ENCODE measurements around the gene CCDC57. TPM values are rescaled to one million over a fixed set of nuclear protein-coding genes. Genes with fewer than 3 reads are reported as not detected.
A peak's percentile ranks its signal among the peaks of the same experiment; 100 is the strongest.

The CCDC57 gene
- total and polyA plus RNA-seq, 9 of the 15 experiments (the other 6 are each of a cell fraction or from before 2014, with no cell fraction given) = 0.83 to 36.2 (median 13.6) TPM

DNA sequence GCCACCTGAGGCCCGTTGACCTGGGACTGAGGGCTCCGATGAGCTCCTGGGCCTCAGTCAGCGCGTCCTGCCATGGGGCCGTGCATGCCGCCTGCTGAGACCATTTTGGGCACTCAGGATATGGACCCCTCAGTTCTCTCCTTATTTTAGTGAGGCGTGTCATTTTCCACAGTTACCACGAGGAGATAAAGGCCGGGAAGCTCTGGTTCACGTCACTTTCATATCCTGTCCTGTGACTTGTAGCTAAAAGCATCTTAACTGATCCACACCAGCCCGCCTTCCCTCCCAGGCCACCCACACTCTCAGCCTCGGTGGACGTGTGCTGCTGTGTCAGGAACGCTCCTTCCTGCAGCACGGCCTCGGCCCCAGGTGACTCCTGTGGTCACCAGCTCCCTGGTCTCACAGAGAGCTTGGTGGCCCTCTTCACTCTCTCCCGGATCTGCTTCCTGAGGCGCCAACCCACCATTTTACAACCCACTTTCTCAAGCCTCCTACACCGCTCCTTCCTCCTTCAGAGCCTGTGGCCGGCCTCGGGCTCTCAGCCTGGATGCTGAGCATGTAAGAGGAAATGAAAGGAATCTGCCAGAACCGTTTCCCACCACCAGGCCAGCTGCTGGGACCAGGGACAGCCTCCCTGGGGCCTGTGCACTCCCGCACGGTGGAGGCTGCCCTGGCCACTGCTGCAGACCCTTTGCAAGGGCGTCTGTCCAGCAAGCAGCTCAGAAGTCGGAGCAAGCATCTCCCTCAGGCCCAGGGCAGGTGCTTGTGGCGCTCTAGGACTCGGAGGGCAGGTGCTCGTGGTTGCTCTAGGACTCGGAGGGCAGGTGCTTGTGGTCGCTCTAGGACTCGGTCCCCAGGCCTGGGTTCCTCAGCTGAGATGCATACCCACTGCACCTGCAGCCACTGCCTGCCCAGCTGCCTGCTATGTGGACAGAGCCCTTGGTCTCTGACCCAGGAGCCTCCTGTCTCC is 90.7 kb downstream of the CCDC57 start (continued):
- TF ChIP-seq RBM22 (IDR thresholded peaks at IDR 0.05; ENCODE audit: low read depth, low read length, poor library complexity, severe bottlenecking) = no peak
- TF ChIP-seq, protein P1, sequence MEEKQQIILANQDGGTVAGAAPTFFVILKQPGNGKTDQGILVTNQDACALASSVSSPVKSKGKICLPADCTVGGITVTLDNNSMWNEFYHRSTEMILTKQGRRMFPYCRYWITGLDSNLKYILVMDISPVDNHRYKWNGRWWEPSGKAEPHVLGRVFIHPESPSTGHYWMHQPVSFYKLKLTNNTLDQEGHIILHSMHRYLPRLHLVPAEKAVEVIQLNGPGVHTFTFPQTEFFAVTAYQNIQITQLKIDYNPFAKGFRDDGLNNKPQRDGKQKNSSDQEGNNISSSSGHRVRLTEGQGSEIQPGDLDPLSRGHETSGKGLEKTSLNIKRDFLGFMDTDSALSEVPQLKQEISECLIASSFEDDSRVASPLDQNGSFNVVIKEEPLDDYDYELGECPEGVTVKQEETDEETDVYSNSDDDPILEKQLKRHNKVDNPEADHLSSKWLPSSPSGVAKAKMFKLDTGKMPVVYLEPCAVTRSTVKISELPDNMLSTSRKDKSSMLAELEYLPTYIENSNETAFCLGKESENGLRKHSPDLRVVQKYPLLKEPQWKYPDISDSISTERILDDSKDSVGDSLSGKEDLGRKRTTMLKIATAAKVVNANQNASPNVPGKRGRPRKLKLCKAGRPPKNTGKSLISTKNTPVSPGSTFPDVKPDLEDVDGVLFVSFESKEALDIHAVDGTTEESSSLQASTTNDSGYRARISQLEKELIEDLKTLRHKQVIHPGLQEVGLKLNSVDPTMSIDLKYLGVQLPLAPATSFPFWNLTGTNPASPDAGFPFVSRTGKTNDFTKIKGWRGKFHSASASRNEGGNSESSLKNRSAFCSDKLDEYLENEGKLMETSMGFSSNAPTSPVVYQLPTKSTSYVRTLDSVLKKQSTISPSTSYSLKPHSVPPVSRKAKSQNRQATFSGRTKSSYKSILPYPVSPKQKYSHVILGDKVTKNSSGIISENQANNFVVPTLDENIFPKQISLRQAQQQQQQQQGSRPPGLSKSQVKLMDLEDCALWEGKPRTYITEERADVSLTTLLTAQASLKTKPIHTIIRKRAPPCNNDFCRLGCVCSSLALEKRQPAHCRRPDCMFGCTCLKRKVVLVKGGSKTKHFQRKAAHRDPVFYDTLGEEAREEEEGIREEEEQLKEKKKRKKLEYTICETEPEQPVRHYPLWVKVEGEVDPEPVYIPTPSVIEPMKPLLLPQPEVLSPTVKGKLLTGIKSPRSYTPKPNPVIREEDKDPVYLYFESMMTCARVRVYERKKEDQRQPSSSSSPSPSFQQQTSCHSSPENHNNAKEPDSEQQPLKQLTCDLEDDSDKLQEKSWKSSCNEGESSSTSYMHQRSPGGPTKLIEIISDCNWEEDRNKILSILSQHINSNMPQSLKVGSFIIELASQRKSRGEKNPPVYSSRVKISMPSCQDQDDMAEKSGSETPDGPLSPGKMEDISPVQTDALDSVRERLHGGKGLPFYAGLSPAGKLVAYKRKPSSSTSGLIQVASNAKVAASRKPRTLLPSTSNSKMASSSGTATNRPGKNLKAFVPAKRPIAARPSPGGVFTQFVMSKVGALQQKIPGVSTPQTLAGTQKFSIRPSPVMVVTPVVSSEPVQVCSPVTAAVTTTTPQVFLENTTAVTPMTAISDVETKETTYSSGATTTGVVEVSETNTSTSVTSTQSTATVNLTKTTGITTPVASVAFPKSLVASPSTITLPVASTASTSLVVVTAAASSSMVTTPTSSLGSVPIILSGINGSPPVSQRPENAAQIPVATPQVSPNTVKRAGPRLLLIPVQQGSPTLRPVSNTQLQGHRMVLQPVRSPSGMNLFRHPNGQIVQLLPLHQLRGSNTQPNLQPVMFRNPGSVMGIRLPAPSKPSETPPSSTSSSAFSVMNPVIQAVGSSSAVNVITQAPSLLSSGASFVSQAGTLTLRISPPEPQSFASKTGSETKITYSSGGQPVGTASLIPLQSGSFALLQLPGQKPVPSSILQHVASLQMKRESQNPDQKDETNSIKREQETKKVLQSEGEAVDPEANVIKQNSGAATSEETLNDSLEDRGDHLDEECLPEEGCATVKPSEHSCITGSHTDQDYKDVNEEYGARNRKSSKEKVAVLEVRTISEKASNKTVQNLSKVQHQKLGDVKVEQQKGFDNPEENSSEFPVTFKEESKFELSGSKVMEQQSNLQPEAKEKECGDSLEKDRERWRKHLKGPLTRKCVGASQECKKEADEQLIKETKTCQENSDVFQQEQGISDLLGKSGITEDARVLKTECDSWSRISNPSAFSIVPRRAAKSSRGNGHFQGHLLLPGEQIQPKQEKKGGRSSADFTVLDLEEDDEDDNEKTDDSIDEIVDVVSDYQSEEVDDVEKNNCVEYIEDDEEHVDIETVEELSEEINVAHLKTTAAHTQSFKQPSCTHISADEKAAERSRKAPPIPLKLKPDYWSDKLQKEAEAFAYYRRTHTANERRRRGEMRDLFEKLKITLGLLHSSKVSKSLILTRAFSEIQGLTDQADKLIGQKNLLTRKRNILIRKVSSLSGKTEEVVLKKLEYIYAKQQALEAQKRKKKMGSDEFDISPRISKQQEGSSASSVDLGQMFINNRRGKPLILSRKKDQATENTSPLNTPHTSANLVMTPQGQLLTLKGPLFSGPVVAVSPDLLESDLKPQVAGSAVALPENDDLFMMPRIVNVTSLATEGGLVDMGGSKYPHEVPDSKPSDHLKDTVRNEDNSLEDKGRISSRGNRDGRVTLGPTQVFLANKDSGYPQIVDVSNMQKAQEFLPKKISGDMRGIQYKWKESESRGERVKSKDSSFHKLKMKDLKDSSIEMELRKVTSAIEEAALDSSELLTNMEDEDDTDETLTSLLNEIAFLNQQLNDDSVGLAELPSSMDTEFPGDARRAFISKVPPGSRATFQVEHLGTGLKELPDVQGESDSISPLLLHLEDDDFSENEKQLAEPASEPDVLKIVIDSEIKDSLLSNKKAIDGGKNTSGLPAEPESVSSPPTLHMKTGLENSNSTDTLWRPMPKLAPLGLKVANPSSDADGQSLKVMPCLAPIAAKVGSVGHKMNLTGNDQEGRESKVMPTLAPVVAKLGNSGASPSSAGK (IDR thresholded peaks at IDR 0.05) = peak; percentile 42; the same call in 1 of the 2 replicates
- TF ChIP-seq EGR1 (conservative IDR thresholded peaks at IDR 0.05) = peak; percentile 61
- no peak for TF ChIP-seq TRIM24 (IDR thresholded peaks at IDR 0.05)
- TF ChIP-seq NFIX (CRISPR knock-in tag; IDR thresholded peaks at IDR 0.05; ENCODE audit: low read depth) = no peak
- TF ChIP-seq ETV6 (IDR thresholded peaks at IDR 0.05; ENCODE audit: borderline replicate concordance in 1 of 2, low read depth in 2 of 2, low read length in 1 of 2) = no peak
- TF ChIP-seq ETV6 (CRISPR knock-in tag; IDR thresholded peaks at IDR 0.05; ENCODE audit: borderline replicate concordance) = no peak
- TF ChIP-seq NR2C2 (CRISPR knock-in tag; IDR thresholded peaks at IDR 0.05) = no peak
- no peak for TF ChIP-seq NR2C2 (tag; IDR thresholded peaks at IDR 0.05)
